HepG2 (cell line): ENCODE measurements around the gene MVP. TPM values are rescaled to one million over a fixed set of nuclear protein-coding genes. Genes with fewer than 3 reads are reported as not detected.

Source experiments
- ARID5B ChIP-seq: IDR thresholded peaks from 2 replicates; pipeline ENCODE4 v1.4.0; 2020; ENCODE audit warnings: mild to moderate bottlenecking, missing genetic modification reagents
- CREBL2 ChIP-seq: sonication (generic); formaldehyde crosslinking; IDR thresholded peaks from 2 replicates; pipeline ENCODE4 v1.8.1; 2023; ENCODE audit warnings: missing genetic modification reagents, mild to moderate bottlenecking, borderline replicate concordance
- EED ChIP-seq: sonication (generic); formaldehyde crosslinking; IDR thresholded peaks from 2 replicates; pipeline ENCODE4 v1.5.0; 2020; ENCODE audit warnings: mild to moderate bottlenecking, missing genetic modification reagents
- ETS1 ChIP-seq: sonication (generic); formaldehyde crosslinking; IDR thresholded peaks from 2 replicates; pipeline ENCODE4 v1.4.0; 2020; ENCODE audit warnings: missing genetic modification reagents
- NCOA1 ChIP-seq: sonication (generic); formaldehyde crosslinking; IDR thresholded peaks from 2 replicates; pipeline ENCODE4 v1.9.0; 2021; ENCODE audit warnings: missing genetic modification reagents
- NFE2L1 ChIP-seq: sonication (generic); formaldehyde crosslinking; IDR thresholded peaks from 2 replicates; pipeline ENCODE4 v1.4.0; 2020; ENCODE audit warnings: missing genetic modification reagents, mild to moderate bottlenecking, borderline replicate concordance
- NKX3-1 ChIP-seq: sonication (generic); formaldehyde crosslinking; IDR thresholded peaks from 2 replicates; pipeline ENCODE4 v1.5.0; 2020; ENCODE audit warnings: missing genetic modification reagents
- PLRG1 ChIP-seq: fragments of 450-650 bp; conservative IDR thresholded peaks from 2 replicates; pipeline ENCODE4 v1.6.1; 2016
- RBM22 ChIP-seq: fragments of 200-400 bp; formaldehyde crosslinking; optimal IDR thresholded peaks from 2 replicates; pipeline ENCODE3; 2017; ENCODE audit warnings: mild to moderate bottlenecking, low read length, moderate library complexity
- SIN3A ChIP-seq: IDR thresholded peaks from 2 replicates; pipeline ENCODE4 v1.6.1; 2011; ENCODE audit warnings: low read depth, mild to moderate bottlenecking, control low read depth, low read length, borderline replicate concordance
- SOX6 ChIP-seq, 2 experiments: fragments of 450-650 bp in 1 of 2; sonication (generic) in 1 of 2; formaldehyde crosslinking in 1 of 2; IDR thresholded peaks; 2 replicates each; pipeline versions ENCODE4 v1.4.0 to v1.6.1; 2017 to 2020; ENCODE audit warnings: antibody characterized with exemption in 1 of 2, mild to moderate bottlenecking in 1 of 2, missing genetic modification reagents in 1 of 2
- TBP ChIP-seq: sonication (generic); formaldehyde crosslinking; IDR thresholded peaks from 2 replicates; pipeline ENCODE4 v1.5.0; 2020; ENCODE audit warnings: missing genetic modification reagents
- TFAP4 ChIP-seq: sonication (generic); IDR thresholded peaks from 2 replicates; pipeline ENCODE4 v1.6.1; 2016; ENCODE audit warnings: low read depth, borderline replicate concordance
- THAP11 ChIP-seq: IDR thresholded peaks from 2 replicates; pipeline ENCODE4 v1.6.1; 2016; ENCODE audit warnings: missing biosample characterization, missing genetic modification reagents
- YEATS4 ChIP-seq: sonication (generic); formaldehyde crosslinking; IDR thresholded peaks from 2 replicates; pipeline ENCODE4 v1.4.0; 2020; ENCODE audit warnings: missing genetic modification reagents, borderline replicate concordance
- ZFP41 ChIP-seq: sonication (generic); formaldehyde crosslinking; IDR thresholded peaks from 2 replicates; pipeline ENCODE4 v1.4.0; 2020; ENCODE audit warnings: mild to moderate bottlenecking, missing genetic modification reagents, borderline replicate concordance
- ZMYM4 ChIP-seq: sonication (generic); formaldehyde crosslinking; IDR thresholded peaks from 2 replicates; pipeline ENCODE4 v1.8.1; 2023; ENCODE audit warnings: mild to moderate bottlenecking, missing genetic modification reagents
- ZNF3 ChIP-seq: IDR thresholded peaks from 2 replicates; pipeline ENCODE4 v1.7.0; 2017; ENCODE audit warnings: inconsistent platforms
- ZNF460 ChIP-seq: sonication (generic); formaldehyde crosslinking; IDR thresholded peaks from 2 replicates; pipeline ENCODE4 v1.5.1; 2020; ENCODE audit warnings: missing genetic modification reagents, mild to moderate bottlenecking, borderline replicate concordance
- ZNF547 ChIP-seq: sonication (generic); formaldehyde crosslinking; IDR thresholded peaks from 2 replicates; pipeline ENCODE4 v1.5.1; 2020; ENCODE audit warnings: mild to moderate bottlenecking, missing genetic modification reagents
- ZNF703 ChIP-seq: sonication (generic); formaldehyde crosslinking; IDR thresholded peaks from 2 replicates; pipeline ENCODE4 v1.5.1; 2020; ENCODE audit warnings: missing genetic modification reagents, mild to moderate bottlenecking, moderate library complexity, borderline replicate concordance
- ZNF800 ChIP-seq: sonication (generic); formaldehyde crosslinking; IDR thresholded peaks from 2 replicates; pipeline ENCODE4 v1.4.0; 2020; ENCODE audit warnings: missing genetic modification reagents
- polyA plus RNA-seq, 8 experiments: library from polyadenylated mRNA; depleted of rRNA in 3 of 8; stranded (reverse) in 7 of 8; unstranded in 1 of 8; fragments of >200 nt; fragmentation: Illumina TruSeq in 4 of 8; extraction: Trizol in 4 of 8; gene quantifications; 2 replicates each; pipeline versions ENCODE4 v1.2.1 to v1.2.3, GENCODE V29; 2011 to 2016; ENCODE audit warnings: low read depth in 4 of 8, missing spikeins in 1 of 8, mixed read lengths in 1 of 8; ENCODE audit not compliant: insufficient read depth in 1 of 8
- total RNA-seq, 5 experiments: library from RNA; depleted of rRNA; stranded (reverse); fragments of >200 nt; fragmentation: Illumina TruSeq; extraction: Trizol; gene quantifications; 2 replicates each; pipeline ENCODE4 v1.2.3, GENCODE V29; 2016; ENCODE audit warnings: low read depth in 1 of 5

Gene MVP
- total and polyA plus RNA-seq, 2 of the 13 experiments (the other 11 are each of a cell fraction or from before 2014, with no cell fraction given), result 22.9 to 43.5 TPM

GRCh38 chr16:29790183-29790948 is 29.9 kb upstream of the MVP start, which contains the start of gene KIF22 (continued):
- peak; percentile 78 for TF ChIP-seq ARID5B
- TF ChIP-seq ZNF703, result peak; percentile 82; the same call in 1 of the 2 replicates
- peak; percentile 85 for TF ChIP-seq YEATS4 (CRISPR knock-in tag)
- TF ChIP-seq ZMYM4 (CRISPR knock-in tag), result peak; percentile 93
- TF ChIP-seq ZNF460 (CRISPR knock-in tag), result peak; percentile 58; the same call in 1 of the 2 replicates
- no peak for TF ChIP-seq ZNF3 (CRISPR knock-in tag)
- peak; percentile 79; the same call in 1 of the 2 replicates for TF ChIP-seq TBP
- no peak for TF ChIP-seq PLRG1
- peak; percentile 85; the same call in 1 of the 2 replicates for TF ChIP-seq ZFP41
- no peak for TF ChIP-seq SOX6 (IDR thresholded peaks at IDR 0.05)
- peak; percentile 79 for TF ChIP-seq SOX6 (CRISPR knock-in tag; IDR thresholded peaks at IDR 0.05)
- TF ChIP-seq NCOA1 (CRISPR knock-in tag), result peak; percentile 83; the same call in 1 of the 2 replicates
- peak; percentile 92 for TF ChIP-seq ZNF800
- TF ChIP-seq RBM22, result no peak
- no peak for TF ChIP-seq TFAP4
- TF ChIP-seq SIN3A, result peak; percentile 93
- no peak; the same call in 1 of the 2 replicates for TF ChIP-seq ETS1 (CRISPR knock-in tag)
- peak; percentile 27; the same call in 1 of the 2 replicates for TF ChIP-seq CREBL2
- no peak; the same call in 1 of the 2 replicates for TF ChIP-seq ZNF547
- TF ChIP-seq EED, result peak; percentile 89
- peak; percentile 93 for TF ChIP-seq THAP11
- peak; percentile 84 for TF ChIP-seq NFE2L1
- no peak; the same call in 1 of the 2 replicates for TF ChIP-seq NKX3-1 (CRISPR knock-in tag)
